Bone marrow (tissue), 2 donors: Measurements from ENCODE around the gene TNFRSF1B.
"Not testable (repeated sequence)": the region's sequence is repeated elsewhere in the genome, so short reads cannot be mapped to it uniquely, and the experiment has no call there.

ENCODE experiments used
- DNase-seq, 2 donors: peaks; one replicate each; lab custom pipeline; 2025; lab: John Stamatoyannopoulos, UW

Gene TNFRSF1B

DNA sequence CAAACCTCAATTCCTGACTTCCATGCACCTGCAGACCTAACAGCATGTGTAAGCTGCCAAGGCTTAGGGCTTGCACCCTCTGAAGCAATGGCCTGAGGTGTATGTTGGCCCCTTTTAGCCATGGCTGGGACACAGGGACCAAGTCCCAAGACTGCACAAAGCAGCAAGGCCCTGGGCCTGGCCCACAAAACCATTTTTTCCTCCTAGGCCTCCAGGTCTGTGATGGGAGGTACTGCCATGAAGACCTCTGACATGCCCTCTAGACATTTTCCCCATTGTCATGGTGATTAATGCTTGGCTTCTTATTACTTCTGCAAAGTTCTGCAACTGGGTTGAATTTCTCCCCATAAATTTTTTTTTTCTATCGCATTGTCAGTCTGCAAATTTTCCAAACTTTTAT lies 55.9 kb downstream of the TNFRSF1B start:
- DNase-seq: not testable (repeated sequence)

DNA sequence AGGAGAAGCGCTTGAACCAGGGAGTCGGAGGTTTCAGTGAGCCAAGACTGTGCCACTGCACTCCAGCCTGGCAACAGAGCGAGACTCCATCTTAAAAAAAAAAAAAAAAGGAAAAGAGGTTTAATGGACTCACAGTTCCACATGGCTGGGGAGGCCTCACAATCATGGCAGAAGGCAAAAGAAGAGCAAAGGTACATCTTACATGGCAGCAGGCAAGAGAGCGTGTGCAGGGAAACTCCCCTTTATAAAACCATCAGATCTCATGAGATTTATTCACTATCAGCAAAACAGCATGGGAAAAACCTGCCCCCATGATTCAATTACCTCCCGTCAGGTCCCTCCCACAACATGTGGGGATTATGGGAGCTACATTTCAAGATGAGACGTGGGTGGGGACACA lies 57.3 kb downstream of the TNFRSF1B start:
- DNase-seq: not testable (repeated sequence)

- no peak for DNase-seq
Measured at GRCh38 chr1:12228979-12229378, 62.2 kb downstream of the TNFRSF1B start.

- no peak for DNase-seq
Measured at GRCh38 chr1:12229386-12229834, 62.6 kb downstream of the TNFRSF1B start.

DNA sequence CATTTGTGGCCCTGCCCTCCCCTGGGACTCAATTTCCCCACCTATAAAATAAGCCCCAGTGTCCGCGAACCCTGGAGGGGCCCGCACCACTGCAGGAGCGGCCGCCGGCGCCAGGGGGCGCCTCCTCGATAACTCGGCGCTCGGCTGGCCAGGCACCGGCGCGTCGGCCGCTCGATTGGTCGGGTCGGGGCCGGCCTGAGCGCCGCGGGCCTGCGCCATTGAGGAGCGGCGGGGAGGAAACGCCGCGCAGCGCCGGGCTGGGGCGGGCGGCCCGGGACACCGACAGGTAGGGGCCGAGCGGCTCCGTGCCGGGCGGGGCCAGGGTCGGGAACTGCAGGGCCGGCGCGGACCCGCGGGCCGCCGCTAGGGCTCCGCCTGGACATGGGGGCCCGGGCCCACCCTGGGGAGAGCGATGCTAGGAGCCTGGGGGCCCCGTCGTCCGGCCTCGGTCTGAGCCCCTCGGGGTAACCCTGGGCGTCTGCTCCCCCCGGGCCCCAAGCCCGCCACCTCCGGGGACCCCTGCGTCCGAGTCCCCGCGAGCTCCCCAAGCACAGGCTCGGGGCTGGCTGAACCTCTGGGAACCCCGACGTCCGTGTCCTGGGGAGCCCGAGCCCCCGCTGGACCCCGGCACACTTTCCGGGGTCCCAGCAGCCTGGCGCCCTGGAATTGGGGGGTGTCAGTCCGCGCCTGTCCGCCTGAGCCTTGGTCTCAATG lies 63.2 kb downstream of the TNFRSF1B start, which contains the start of gene VPS13D:
Gene VPS13D (plus strand): TSS at position 196 of the 714 bp plus-strand sequence. CDS start 4,237 bp downstream, outside the sequence.
- DNase-seq: peak; percentile 45 to 47

DNA sequence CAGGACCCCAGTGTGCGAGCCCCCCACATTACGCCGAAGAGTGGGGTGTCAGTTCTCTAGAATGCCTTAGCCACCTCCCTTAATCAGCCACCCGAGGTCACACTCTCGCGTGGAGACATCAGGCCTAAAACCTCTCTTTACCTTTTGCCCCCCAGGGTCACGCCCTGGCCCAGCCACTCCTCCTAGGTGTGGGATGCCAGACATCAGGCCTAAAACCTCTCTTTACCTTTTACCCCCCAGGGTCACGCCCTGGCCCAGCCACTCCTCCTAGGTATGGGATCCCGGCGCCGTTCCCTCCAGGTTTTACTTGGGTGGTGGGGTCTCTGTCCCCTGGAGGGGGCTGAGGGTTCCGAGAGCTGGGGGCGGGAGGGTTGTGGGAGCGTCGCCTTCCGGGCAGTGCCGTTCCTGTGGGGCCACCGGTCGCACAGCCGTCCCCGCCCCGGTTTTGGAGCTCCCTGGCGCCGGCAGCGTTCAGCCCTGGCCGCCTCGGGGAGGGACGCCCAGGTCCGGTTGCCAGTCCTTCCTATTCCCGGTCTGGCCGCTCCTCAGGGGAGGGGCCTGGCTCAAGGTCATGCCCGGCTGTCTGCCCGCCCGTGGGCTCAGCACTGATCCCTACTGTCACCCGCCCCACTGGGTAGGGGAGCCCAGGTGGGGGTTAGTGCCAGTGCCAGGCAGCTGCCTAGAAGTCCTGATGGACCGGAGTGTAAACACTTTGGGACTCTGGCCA lies 63.9 kb downstream of the TNFRSF1B start:
- no peak for DNase-seq

- no peak for DNase-seq
Measured at GRCh38 chr1:12231276-12231595, 64.4 kb downstream of the TNFRSF1B start.

- DNase-seq: no peak
Measured at GRCh38 chr1:12232221-12232620, 65.4 kb downstream of the TNFRSF1B start.

GRCh38 chr1:12244078-12244477 lies 77.3 kb downstream of the TNFRSF1B start:
- no peak for DNase-seq

GRCh38 chr1:12244585-12244984 lies 77.8 kb downstream of the TNFRSF1B start:
- DNase-seq: no peak

DNA sequence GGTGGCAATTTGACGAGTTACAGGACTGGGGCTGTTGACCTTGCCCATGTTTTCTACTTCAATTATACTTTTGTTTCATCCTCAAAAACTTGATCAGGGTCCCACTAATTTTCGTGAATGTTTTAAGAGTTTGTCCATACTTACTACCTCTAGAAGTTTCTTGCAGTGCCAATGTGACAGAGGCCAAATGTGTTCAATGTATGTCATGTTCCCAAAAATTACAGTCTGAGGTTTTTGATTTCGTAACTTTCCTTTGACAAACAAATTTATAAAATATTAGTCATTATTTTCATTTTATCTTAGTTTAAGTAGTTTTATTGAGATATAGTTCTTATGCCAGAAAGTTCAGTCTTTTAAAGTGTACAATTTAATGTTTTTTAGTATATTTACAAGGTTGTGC lies 78.3 kb downstream of the TNFRSF1B start:
- DNase-seq: no peak

DNA sequence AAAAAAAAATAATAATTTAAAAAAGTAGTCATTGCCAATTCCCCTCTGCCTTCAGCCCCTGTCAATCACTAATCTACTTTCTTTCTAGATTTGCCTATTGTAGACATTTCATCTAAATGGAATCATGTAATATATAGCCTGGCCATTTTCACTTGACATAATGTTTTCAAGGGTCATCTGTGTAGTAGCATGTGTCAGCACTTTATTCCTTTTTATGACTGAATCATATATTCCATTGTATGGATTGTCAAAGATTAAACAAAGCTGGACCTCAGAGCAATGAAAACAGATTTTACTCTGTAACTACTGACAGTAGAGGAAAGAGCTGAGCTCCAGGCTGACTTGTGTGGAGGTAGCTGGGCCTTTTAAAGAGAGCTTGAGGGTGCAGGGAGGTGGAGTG lies 78.9 kb downstream of the TNFRSF1B start:
- no peak for DNase-seq

DNA sequence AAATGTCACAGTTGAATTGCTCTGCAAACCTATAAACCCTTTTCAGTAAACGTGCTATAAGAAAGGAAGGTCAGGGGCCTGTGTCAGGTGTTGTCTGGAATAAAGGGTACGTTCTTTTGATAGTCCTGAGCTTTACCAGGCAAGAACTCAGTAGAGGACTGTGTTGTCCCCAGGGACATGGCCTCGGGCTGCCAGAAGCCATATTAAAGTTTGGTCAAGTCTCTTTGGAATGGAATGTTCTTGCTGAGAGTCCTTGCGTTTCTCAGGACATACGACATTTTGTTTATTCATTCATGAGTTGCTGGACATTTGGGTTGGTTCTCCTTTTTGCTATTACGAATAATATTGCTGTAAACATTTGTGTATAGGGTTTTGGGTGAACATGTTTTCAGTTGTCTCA lies 79.8 kb downstream of the TNFRSF1B start:
- DNase-seq: no peak

- no peak for DNase-seq
Measured at GRCh38 chr1:12249181-12249580, 82.4 kb downstream of the TNFRSF1B start.

GRCh38 chr1:12249748-12250147 lies 83.0 kb downstream of the TNFRSF1B start:
- no peak for DNase-seq

DNA sequence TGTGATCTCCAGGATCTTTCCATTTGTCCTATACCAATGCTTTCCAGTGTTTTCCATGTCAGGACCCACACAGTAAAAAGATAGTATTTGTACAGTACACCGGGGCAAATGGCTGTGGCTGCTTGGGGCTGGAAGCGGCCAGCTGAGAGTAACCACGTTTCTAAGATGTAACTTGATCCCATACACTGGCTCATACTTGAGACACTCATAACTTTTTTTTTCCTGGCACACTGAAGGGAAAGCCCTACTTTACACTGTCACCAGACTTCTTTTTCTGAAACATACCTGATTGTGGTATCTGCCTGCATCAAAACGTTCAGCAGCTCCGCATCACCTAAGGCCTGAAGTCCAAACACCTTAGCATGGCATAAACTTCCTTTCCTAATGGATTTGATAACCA lies 84.7 kb downstream of the TNFRSF1B start:
- DNase-seq: no peak

- DNase-seq: no peak
Measured at GRCh38 chr1:12255913-12256312, 89.1 kb downstream of the TNFRSF1B start.

- no peak for DNase-seq
Measured at GRCh38 chr1:12258272-12258671, 91.5 kb downstream of the TNFRSF1B start.
